ENCODE results near the gene USP10.

Gene USP10

GRCh38 chr16:84753412-84754326 is 53.9 kb downstream of the USP10 start:
- FAIRE-seq: no peak

DNA sequence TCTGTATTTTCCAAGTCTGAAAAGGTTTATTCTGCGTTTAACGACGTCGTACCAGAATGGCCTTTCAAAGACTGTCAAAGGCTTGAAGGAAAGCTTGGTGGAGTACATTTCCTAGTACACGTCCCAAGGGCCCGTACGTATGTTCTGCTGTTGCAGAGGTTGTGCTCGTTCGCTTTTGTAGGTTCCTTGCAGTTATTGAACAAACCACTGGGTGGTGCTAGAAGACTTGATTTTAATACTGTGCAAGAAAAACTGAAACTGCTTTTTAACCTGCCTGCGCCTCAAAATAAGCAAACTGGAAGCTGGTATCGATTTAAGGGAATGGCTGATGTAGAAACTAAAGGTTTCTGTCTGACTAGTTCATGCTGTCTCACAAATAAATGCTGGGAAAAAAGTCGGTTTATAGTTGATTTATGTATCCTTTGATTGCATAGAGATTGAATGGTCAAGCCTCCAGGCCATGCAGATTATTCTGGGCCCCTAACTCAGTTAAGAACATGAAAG is 54.6 kb downstream of the USP10 start:
- FAIRE-seq: peak; percentile 94

GRCh38 chr16:84754956-84755672 is 55.3 kb downstream of the USP10 start:
- no peak for FAIRE-seq

DNA sequence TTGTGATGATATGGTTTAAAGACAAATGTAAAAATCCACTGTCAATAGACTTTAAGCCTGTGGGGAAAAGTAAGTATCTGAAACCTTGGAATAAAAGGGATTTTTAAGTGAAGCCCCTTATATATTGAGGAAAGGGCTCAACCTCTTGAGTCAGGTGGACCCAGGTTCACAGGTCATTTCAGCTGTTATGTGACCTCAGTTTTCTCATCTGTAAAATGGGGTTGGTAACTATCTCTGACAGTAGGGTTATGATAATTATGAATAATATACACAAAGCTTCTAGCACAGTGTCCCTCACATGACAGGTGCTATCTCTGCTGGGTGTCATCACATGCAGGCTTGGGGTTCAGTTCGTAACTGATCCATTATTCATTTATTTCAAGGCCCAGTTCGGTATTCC is 57.0 kb downstream of the USP10 start:
- no peak for FAIRE-seq

DNA sequence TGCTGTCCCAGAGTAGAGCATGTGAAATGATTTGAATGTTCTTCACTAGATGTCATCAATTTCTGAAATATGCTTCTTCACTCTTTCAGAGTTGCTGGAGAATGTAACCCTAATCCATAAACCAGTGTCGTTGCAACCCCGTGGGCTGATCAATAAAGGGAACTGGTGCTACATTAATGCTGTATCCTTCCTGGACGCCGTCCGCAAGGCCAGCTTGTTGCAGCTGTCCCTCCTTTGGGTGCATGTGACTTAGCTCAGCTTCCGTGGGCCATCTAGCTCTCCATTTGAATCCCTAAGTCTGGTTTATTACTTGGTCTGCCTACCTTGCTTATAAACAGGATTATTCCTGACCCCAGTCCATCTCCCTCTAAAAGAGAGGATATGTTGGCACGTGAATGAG is 58.8 kb downstream of the USP10 start:
- FAIRE-seq: no peak

GRCh38 chr16:84759061-84759460 is 59.3 kb downstream of the USP10 start:
- FAIRE-seq: no peak

- FAIRE-seq: no peak
Observed at GRCh38 chr16:84759906-84760305, 60.1 kb downstream of the USP10 start.

- FAIRE-seq: no peak
Observed at GRCh38 chr16:84761448-84762368, 61.9 kb downstream of the USP10 start.

DNA sequence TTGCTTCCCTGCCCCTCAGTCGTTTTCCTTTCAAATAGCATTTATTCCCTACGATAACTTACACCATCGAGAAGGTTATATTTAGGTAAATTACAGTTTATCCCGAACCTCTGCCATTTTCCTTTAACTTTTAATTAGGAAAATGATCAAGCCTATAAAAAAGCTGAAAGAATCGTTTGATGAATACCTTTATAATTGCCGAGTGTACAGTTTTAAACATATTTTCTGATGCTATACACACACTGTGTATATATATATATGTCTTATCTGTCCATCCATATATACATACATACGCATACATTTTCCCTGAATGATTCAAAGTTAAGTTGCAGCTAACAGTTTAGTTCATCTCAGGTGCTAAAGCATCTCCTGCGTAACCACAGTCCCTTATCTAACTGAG is 63.4 kb downstream of the USP10 start:
- FAIRE-seq: no peak

DNA sequence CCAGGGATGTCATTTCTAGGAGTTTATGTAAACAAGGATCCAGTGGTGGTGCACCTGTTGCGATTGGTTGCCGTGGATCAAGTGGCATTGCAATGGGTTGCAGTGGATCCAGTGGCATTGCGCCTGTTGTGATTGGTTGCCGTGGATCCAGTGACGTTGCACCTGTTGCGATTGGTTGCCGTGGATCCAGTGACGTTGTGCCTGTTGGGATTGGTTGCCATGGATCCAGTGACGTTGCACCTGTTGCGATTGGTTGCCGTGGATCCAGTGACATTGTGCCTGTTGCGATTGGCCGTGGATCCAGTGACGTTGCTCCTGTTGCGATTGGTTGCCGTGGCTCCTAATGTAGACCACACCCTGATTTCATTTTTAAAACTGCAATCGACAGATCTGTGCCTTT is 63.8 kb downstream of the USP10 start:
- FAIRE-seq: no peak

DNA sequence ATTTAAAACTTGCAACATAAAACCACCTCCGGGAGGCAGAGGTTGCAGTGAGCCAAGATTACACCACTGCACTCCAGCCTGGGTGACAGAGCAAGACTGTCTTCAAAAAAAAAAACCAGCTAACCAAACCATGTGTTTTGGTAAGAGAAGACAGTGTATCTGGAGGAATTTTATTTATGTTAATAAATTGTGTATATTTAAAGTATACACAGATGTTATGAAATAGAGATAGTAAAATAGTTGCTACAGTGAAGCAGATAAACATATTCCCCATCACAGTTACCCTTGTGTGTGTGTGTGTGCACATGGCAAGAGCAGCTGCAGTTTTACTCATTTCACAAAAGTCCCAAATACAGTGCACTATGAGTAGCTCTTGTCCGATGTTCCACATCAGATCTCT is 65.2 kb downstream of the USP10 start:
- FAIRE-seq: no peak

- FAIRE-seq: no peak
Observed at GRCh38 chr16:84765616-84766580, 66.1 kb downstream of the USP10 start.

GRCh38 chr16:84766978-84767773 is 67.4 kb downstream of the USP10 start:
- no peak for FAIRE-seq

DNA sequence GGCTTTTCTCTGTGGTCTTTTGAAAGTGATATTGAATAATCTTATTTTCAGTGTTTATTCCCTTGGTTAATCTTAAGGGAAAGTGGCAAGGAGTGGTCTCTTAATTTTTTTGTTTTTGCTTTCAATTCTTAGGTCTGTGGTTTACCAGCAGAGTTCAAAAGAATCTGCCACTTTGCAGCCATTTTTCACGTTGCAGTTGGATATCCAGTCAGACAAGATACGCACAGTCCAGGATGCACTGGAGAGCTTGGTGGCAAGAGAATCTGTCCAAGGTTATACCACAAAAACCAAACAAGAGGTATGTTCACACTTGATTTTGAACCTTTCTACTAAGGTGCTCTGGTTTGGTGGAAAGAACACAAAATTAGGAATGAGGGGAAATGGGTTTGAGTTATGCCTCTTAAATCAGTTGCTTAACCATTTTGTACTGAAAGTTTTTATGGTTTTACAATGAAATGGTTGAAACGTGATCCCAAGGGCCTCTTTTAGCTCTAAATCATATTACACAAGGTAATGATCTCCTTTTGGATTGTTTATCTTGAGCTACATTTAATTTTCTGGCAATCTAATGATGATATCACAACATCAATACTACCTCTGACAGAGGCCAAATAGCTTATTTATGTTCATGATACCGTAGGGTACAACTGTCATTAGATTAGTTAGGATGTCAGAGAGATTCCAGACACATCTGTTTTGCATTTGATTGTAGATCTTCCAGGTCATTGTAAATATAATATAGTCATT is 68.4 kb downstream of the USP10 start:
- no peak for FAIRE-seq

- no peak for FAIRE-seq
Observed at GRCh38 chr16:84768808-84769197, 69.0 kb downstream of the USP10 start.

- no peak for FAIRE-seq
Observed at GRCh38 chr16:84769416-84769815, 69.6 kb downstream of the USP10 start.

DNA sequence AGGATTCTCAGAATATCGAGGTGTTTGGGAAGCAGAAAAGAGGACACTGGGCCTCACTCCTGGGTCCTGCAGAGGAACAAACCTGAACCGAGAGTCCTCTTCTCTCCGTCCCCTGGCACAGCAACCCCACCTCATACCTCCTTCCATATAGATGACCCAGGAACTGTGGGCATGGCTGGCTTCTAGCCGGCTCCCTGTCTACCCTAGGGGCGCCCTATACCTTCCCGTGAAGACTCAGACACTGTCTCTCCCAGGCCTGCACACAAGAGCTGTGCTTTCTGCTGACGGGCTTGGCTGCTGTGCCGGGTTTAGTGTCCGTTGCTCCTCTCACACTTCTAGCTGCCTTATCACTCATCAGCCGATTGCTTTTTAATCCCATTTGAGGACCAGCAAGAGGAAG is 73.5 kb downstream of the USP10 start:
- no peak for FAIRE-seq

DNA sequence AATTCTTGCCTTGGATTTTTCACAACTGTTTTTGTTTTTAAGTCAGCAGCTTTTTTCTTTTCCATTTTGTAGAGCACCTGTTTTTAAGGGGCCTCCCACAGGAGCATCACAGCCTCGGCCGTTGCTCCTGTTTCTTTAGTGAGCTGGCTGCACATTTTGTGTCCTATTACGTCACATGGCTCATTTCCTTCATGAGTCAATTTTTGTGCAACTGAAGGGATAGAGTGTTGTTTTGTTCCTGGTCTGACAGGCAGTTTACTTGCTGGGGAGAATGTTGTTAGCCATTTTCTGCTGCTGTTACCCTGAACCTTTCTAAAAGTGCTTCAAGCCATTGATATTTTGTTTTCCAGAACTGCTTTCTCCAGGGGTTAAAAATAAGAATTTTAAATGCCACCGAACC is 75.0 kb downstream of the USP10 start:
- FAIRE-seq: no peak

GRCh38 chr16:84775262-84775810 is 75.5 kb downstream of the USP10 start:
- no peak for FAIRE-seq

- no peak for FAIRE-seq
Observed at GRCh38 chr16:84777435-84777834, 77.6 kb downstream of the USP10 start.

Measured in islet of Langerhans (tissue), 1 donor.